Smooth muscle cell (in vitro differentiated cells): Measurements from ENCODE around the gene EWSR1. TPM values are rescaled to one million over a fixed set of nuclear protein-coding genes. Genes with fewer than 3 reads are reported as not detected.
"Not testable (repeated sequence)": the region's sequence is repeated elsewhere in the genome, so short reads cannot be mapped to it uniquely, and the experiment has no call there.

Experiments
- DNase-seq: peaks from one replicate; lab custom pipeline; 2025; ENCODE audit not compliant: unreplicated experiment; lab: John Stamatoyannopoulos, UW
- H2AFZ ChIP-seq: fragments of 200-600 bp; sonication (generic); 2 replicates; pipeline ENCODE4 v1.6.0; 2016; ENCODE audit warnings: antibody characterized with exemption, low read depth, mild to moderate bottlenecking
- H3F3A ChIP-seq: fragments of 200-600 bp; sonication (generic); 2 replicates; pipeline ENCODE4 v1.6.0; 2017; ENCODE audit warnings: antibody characterized with exemption, low read depth
- H3K27ac ChIP-seq: fragments of 200-600 bp; sonication (generic); 2 replicates; pipeline ENCODE4 v1.5.1; 2016; ENCODE audit warnings: low read depth, mild to moderate bottlenecking
- H3K27me3 ChIP-seq: fragments of 200-600 bp; sonication (generic); 2 replicates; pipeline ENCODE4 v1.6.1; 2016; ENCODE audit warnings: low read depth, mild to moderate bottlenecking
- H3K36me3 ChIP-seq: fragments of 200-600 bp; sonication (generic); 2 replicates; pipeline ENCODE4 v1.5.1; 2016; ENCODE audit warnings: low read depth
- H3K4me1 ChIP-seq: fragments of 200-600 bp; sonication (generic); 2 replicates; pipeline ENCODE4 v1.5.1; 2016; ENCODE audit warnings: low read depth
- H3K4me2 ChIP-seq: fragments of 200-600 bp; sonication (generic); 2 replicates; pipeline ENCODE4 v1.6.0; 2016; ENCODE audit warnings: mild to moderate bottlenecking
- H3K4me3 ChIP-seq: fragments of 200-600 bp; sonication (generic); 2 replicates; pipeline ENCODE4 v1.5.1; 2016; ENCODE audit warnings: mild to moderate bottlenecking
- H3K79me2 ChIP-seq: fragments of 200-600 bp; sonication (generic); 2 replicates; pipeline ENCODE4 v1.6.0; 2016; ENCODE audit warnings: low read depth, mild to moderate bottlenecking
- H3K9ac ChIP-seq: fragments of 200-600 bp; sonication (generic); 2 replicates; pipeline ENCODE4 v1.6.0; 2016; ENCODE audit warnings: low read depth
- H3K9me3 ChIP-seq: fragments of 200-600 bp; sonication (generic); replicated peaks from 2 replicates; pipeline ENCODE4 v1.5.1; 2016; ENCODE audit warnings: low read depth
- H4K20me1 ChIP-seq: fragments of 200-600 bp; sonication (generic); 2 replicates; pipeline ENCODE4 v1.6.0; 2016; ENCODE audit warnings: low read depth
- WGBS: methylation state at CpG from one replicate; pipeline ENCODE4 v1.1.7; 2016; ENCODE audit warnings: low lambda C conversion rate; 5-methylcytosine and 5-hydroxymethylcytosine counted together
- polyA plus RNA-seq: library from polyadenylated mRNA; unstranded; fragments of >200 nt; fragmentation: Nextera tagmentation; extraction: Ambion mirVana; gene quantifications from 2 replicates; pipeline ENCODE4 v1.2.1, GENCODE V29; 2016
- total RNA-seq: library from RNA; depleted of rRNA; stranded (reverse); fragments of >200 nt; gene quantifications from 2 replicates; pipeline ENCODE4 v1.2.3, GENCODE V29; 2014
- TF ChIP-seq, protein P1 (sequence below): fragments of 200-600 bp; sonication (generic); IDR thresholded peaks from 2 replicates; pipeline ENCODE4 v1.5.1; 2017; ENCODE audit warnings: borderline replicate concordance, mild to moderate bottlenecking, antibody characterized with exemption; ENCODE audit not compliant: insufficient read depth, poor library complexity, severe bottlenecking

Gene EWSR1
- total and polyA plus RNA-seq, 2 experiments from 2014 or later: 164 to 197 TPM

DNA sequence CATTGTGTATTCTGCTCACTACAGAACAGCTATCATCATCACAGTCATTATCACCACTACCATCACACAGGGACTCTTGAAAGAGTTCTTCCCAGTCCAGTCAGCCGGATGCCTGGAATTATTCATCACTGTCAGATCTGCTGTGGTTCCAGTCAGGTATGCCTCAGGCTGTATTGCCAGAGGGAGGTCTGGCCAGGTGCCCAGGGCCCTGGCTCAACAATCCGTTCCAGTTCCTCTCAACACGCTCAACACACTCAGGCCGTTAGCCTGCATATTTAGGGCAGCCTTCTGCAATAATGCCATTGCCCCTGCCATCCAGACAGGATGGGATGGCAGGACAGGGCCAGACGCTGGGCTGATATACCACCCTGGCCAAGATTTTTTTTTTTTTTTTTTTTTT is 76.1 kb downstream of the EWSR1 start:
- Histone ChIP-seq H3K9ac (no peak overlapping the region), H3K4me3 (no peak overlapping the region), H4K20me1 (no peaks in the 10 kb centered on the region), H3K4me2 (no peak overlapping the region), H3K27ac (peak overlapping the region; percentile 62), H3K9me3 (no peaks in the 10 kb centered on the region), H3F3A (no peaks in the 10 kb centered on the region), H3K4me1 (no peaks in the 10 kb centered on the region), H3K79me2 (no peaks in the 10 kb centered on the region), H3K36me3 (peaks cover 9% of the 10 kb centered on the region), H2AFZ (no peak overlapping the region), H3K27me3 (no peaks in the 10 kb centered on the region)
- 59% methylated on average over 5 of the region's 5 CpGs for WGBS
- DNase-seq: no peak
- TF ChIP-seq, protein P1, sequence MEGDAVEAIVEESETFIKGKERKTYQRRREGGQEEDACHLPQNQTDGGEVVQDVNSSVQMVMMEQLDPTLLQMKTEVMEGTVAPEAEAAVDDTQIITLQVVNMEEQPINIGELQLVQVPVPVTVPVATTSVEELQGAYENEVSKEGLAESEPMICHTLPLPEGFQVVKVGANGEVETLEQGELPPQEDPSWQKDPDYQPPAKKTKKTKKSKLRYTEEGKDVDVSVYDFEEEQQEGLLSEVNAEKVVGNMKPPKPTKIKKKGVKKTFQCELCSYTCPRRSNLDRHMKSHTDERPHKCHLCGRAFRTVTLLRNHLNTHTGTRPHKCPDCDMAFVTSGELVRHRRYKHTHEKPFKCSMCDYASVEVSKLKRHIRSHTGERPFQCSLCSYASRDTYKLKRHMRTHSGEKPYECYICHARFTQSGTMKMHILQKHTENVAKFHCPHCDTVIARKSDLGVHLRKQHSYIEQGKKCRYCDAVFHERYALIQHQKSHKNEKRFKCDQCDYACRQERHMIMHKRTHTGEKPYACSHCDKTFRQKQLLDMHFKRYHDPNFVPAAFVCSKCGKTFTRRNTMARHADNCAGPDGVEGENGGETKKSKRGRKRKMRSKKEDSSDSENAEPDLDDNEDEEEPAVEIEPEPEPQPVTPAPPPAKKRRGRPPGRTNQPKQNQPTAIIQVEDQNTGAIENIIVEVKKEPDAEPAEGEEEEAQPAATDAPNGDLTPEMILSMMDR: no peak

- not testable (repeated sequence) for H3K4me2 ChIP-seq, DNase-seq, H3K4me1 ChIP-seq, H3K4me3 ChIP-seq, H3K27ac ChIP-seq, H3K36me3 ChIP-seq, H3K9ac ChIP-seq, H4K20me1 ChIP-seq, H3K79me2 ChIP-seq, H2AFZ ChIP-seq, H3F3A ChIP-seq, H3K27me3 ChIP-seq, H3K9me3 ChIP-seq
- WGBS: over 99% methylated on average over 5 of the region's 5 CpGs
Observed at GRCh38 chr22:29344889-29345288, 76.8 kb downstream of the EWSR1 start.

DNA sequence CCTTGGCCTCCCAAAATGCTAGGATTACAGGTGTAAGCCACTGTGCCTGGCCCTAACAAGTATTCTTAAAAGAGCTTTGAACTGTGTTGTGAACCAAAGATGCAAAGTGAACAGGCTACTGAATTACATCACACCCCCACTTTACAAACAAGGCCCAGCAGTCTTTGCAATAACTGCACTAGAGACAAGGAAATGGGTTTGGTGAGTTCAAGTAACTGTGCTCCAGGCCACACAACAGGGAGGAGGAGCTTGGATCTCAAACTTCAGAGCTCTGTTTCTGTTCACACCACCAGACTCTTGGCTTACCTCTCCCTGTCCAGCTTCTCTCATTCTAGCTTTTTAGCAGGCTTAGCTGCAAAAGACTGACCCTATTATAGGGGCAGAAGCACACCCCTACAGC is 77.9 kb downstream of the EWSR1 start:
- Histone ChIP-seq H3K36me3 (peaks cover 9% of the 10 kb centered on the region), H3K79me2 (no peaks in the 10 kb centered on the region), H3K9ac (no peak overlapping the region), H3K4me2 (no peak overlapping the region), H4K20me1 (no peaks in the 10 kb centered on the region), H3K4me3 (no peak overlapping the region), H3K27me3 (no peaks in the 10 kb centered on the region), H3F3A (no peaks in the 10 kb centered on the region), H3K9me3 (no peaks in the 10 kb centered on the region), H2AFZ (no peak overlapping the region), H3K4me1 (no peaks in the 10 kb centered on the region), H3K27ac (no peak overlapping the region)
- no peak for DNase-seq
- TF ChIP-seq, protein P1: no peak

DNA sequence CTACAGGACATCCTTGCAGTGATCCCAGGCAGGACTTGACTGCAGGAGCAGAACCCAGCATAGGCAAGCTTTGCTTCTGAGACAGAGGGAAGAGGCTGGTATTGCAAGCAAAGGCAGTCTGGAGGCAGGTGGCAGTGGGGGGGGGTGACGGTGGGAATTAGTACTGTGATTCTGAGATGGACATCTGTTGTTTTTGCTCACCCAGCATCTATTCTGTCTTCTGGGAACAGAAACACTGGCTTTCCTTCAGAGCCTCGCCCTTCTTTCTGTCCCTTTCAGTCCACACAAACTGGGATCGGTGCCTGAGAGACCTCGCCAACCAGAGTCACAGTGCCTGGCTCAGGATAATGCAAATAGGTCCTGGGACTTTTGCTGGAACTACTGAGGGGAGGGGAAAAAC is 78.6 kb downstream of the EWSR1 start:
- peaks cover 9% of the 10 kb centered on the region for H3K36me3 ChIP-seq

More for the DNA sequence above, 78.6 kb downstream of the EWSR1 start:
- Histone ChIP-seq H3K9ac (no peak overlapping the region), H2AFZ (no peak overlapping the region), H3K27ac (no peak overlapping the region), H3K79me2 (no peaks in the 10 kb centered on the region), H3K27me3 (no peaks in the 10 kb centered on the region), H3K9me3 (no peaks in the 10 kb centered on the region), H3K4me3 (no peak overlapping the region), H3K4me1 (no peaks in the 10 kb centered on the region), H4K20me1 (no peaks in the 10 kb centered on the region), H3K4me2 (no peak overlapping the region), H3F3A (no peaks in the 10 kb centered on the region)
- WGBS: 91% methylated on average over 4 of the region's 4 CpGs
- no peak for DNase-seq
- TF ChIP-seq, protein P1: no peak
